Measurements from ENCODE around the gene LHX8. TPM values are rescaled to one million over a fixed set of nuclear protein-coding genes. Genes with fewer than 3 reads are reported as not detected.
A peak's percentile ranks its signal among the peaks of the same experiment; 100 is the strongest.

The LHX8 gene
- polyA plus RNA-seq, 2 of the 4 experiments (the other 2 are of a cell fraction) = 3.3 to 9.5 TPM

- ATAC-seq (no peak), FAIRE-seq (no peak), DNase-seq (ENCODE audit: low read depth in 1 of 2, low spot score in 1 of 2) (no peak)
- 32% methylated on average over 1 of the region's 1 CpG for WGBS (ENCODE audit: missing lambda C conversion rate)
- Histone ChIP-seq H3K9me3 (no peaks in the 10 kb centered on the region), H3K27ac (no peak overlapping the region), H3K4me3 (no peak overlapping the region), H3K4me2 (no peak overlapping the region), H3K4me1 (no peaks in the 10 kb centered on the region)
- ChIA-PET CTCF (no interaction called here), POLR2A (no interaction called here)
- TF ChIP-seq RAD21 (conservative IDR thresholded peaks at IDR 0.05 in 1 of 2, IDR thresholded peaks at IDR 0.05 in 1 of 2) = no peak
Measured at GRCh38 chr1:75188892-75189291, 54.7 kb downstream of the LHX8 start.

- no peak; a peak in 3 of 6 replicates for ATAC-seq
- TF ChIP-seq E2F6 (IDR thresholded peaks at IDR 0.05; ENCODE audit: borderline replicate concordance, low read depth) = no peak
- TF ChIP-seq PHF8 (IDR thresholded peaks at IDR 0.05; ENCODE audit: borderline replicate concordance, low read depth) = no peak
- no peak for TF ChIP-seq BCL3 (IDR thresholded peaks at IDR 0.05)
- no peak for TF ChIP-seq ZSCAN20 (CRISPR knock-in tag; IDR thresholded peaks at IDR 0.05)
- no peak for TF ChIP-seq CHD4 (IDR thresholded peaks at IDR 0.05; ENCODE audit: borderline replicate concordance)
- H3K4me1 ChIP-seq = no peaks in the 10 kb centered on the region
- H3K27ac ChIP-seq = no peak overlapping the region
- ChIA-PET CTCF (interaction anchor here (0.8 kb wide), 1 partner anchor 426 kb away, joined by 3 read pairs; no protein-coding TSS in a partner anchor), POLR2A (no interaction called here)
- DNase-seq (ENCODE audit: low read depth in 1 of 2, low spot score in 1 of 2) = no peak
- no peak for FAIRE-seq
- H3K4me2 ChIP-seq = no peak overlapping the region
- 46% methylated on average over 1 of the region's 1 CpG for WGBS (ENCODE audit: missing lambda C conversion rate)
- H3K4me3 ChIP-seq = no peak overlapping the region
- H3K9me3 ChIP-seq = no peaks in the 10 kb centered on the region
Measured at GRCh38 chr1:75198163-75198562, 64.0 kb downstream of the LHX8 start.

GRCh38 chr1:75198761-75199160 is 64.6 kb downstream of the LHX8 start:
- POLR2A ChIA-PET = no interaction called here

GRCh38 chr1:75202751-75203150 is 68.6 kb downstream of the LHX8 start:
- no peak for FAIRE-seq

More at GRCh38 chr1:75198761-75199160, 64.6 kb downstream of the LHX8 start:
- Histone ChIP-seq H3K9me3 (no peaks in the 10 kb centered on the region), H3K4me3 (no peak overlapping the region), H3K27ac (no peak overlapping the region), H3K4me1 (no peaks in the 10 kb centered on the region), H3K4me2 (0 out of 3 replicates have a peak overlapping the region, but pooled peaks have one; percentile 17)
- FAIRE-seq (no peak), DNase-seq (ENCODE audit: low read depth in 1 of 2, low spot score in 1 of 2) (peak in 1 of 2 experiments; percentile 6), ATAC-seq (no peak)
- TF ChIP-seq NR3C1 (IDR thresholded peaks at IDR 0.05) (no peak), RCOR1 (IDR thresholded peaks at IDR 0.05; ENCODE audit: low read depth, low read length) (no peak), SREBF2 (IDR thresholded peaks at IDR 0.05) (no peak), HES2 (IDR thresholded peaks at IDR 0.05) (no peak), POLR2AphosphoS2 (conservative IDR thresholded peaks at IDR 0.05; ENCODE audit: low read length) (no peak)
- CTCF ChIA-PET = interaction anchor here (0.7 to 6.2 kb wide), 2 partner anchors 355 to 427 kb away, joined by 3 to 39 read pairs; no protein-coding TSS in a partner anchor
- 8% methylated on average over 1 of the region's 1 CpG for WGBS (ENCODE audit: missing lambda C conversion rate)

More at GRCh38 chr1:75202751-75203150, 68.6 kb downstream of the LHX8 start:
- WGBS (ENCODE audit: missing lambda C conversion rate) = 83% methylated on average over 4 of the region's 4 CpGs
- H3K4me3 ChIP-seq = no peak overlapping the region
- H3K27ac ChIP-seq = no peak overlapping the region
- ATAC-seq = no peak
- H3K9me3 ChIP-seq = no peaks in the 10 kb centered on the region
- H3K4me1 ChIP-seq = no peaks in the 10 kb centered on the region
- ChIA-PET CTCF (interaction anchor here (0.6 to 6.2 kb wide), 7 partner anchors 67 to 434 kb away, joined by 3 to 39 read pairs (median 6); no protein-coding TSS in a partner anchor), POLR2A (no interaction called here)
- DNase-seq (ENCODE audit: low read depth in 1 of 2, low spot score in 1 of 2) = no peak
- 0 out of 3 replicates have a peak overlapping the region, but pooled peaks have one; percentile 13 for H3K4me2 ChIP-seq
- no peak for TF ChIP-seq SMC3 (IDR thresholded peaks at IDR 0.05)

Data from A549 (cell line).